Endothelial cell of umbilical vein (primary cell): Measurements from ENCODE around the gene INPP4B. TPM values are rescaled to one million over a fixed set of nuclear protein-coding genes. Genes with fewer than 3 reads are reported as not detected.

Experiments used
- BruUV-seq: library from RNA; stranded (reverse); fragments of 400-500 nt; replicated peaks from 2 replicates; lab custom pipeline; 2021; lab: Mats Ljungman, UMichigan
- CTCF ChIA-PET: fragments of 300-600, 350-600 bp; sonication (Branson Sonifier 250); formaldehyde crosslinking; loops from one replicate; lab custom pipeline; 2021; ENCODE audit warnings: antibody characterized with exemption, inconsistent platforms; lab: Charles Lee
- POLR2A ChIA-PET: fragments of 300-600, 350-600 bp; sonication (Branson Sonifier 250); formaldehyde crosslinking; loops from one replicate; lab custom pipeline; 2021; ENCODE audit warnings: antibody characterized with exemption, inconsistent platforms; lab: Charles Lee
- DNase-seq: peaks from one replicate; pipeline ENCODE4 v3.0.0-alpha.2; 2011; ENCODE audit warnings: low read depth, low spot score
- FAIRE-seq: peaks from 2 replicates; lab custom pipeline; 2011; peaks lifted over from hg19 to GRCh38; lab: Jason Lieb, UNC
- H2AFZ ChIP-seq: 2 replicates; pipeline ENCODE4 v1.6.0; 2012; ENCODE audit warnings: low read depth, low read length, control low read depth, inconsistent platforms
- H3K27ac ChIP-seq: 2 replicates; pipeline ENCODE4 v1.5.1; 2011; ENCODE audit warnings: low read depth, mild to moderate bottlenecking, control low read depth, low read length, moderate library complexity; ENCODE audit not compliant: insufficient read depth
- H3K27me3 ChIP-seq, 2 experiments: 2 replicates each; pipeline versions ENCODE4 v1.6.0 to v1.6.1; 2011; ENCODE audit warnings: low read length in 2 of 2, mixed read lengths in 1 of 2; ENCODE audit not compliant: control insufficient read depth in 2 of 2, insufficient read depth in 2 of 2
- H3K36me3 ChIP-seq, 2 experiments: 2 replicates in 1 of 2; 3 replicates in 1 of 2; pipeline ENCODE4 v1.5.1; 2011; ENCODE audit warnings: low read length in 2 of 2, mild to moderate bottlenecking in 1 of 2, moderate library complexity in 1 of 2; ENCODE audit not compliant: control insufficient read depth in 2 of 2, insufficient read depth in 2 of 2; ENCODE audit errors: extremely low read depth in 1 of 2
- H3K4me1 ChIP-seq: 3 replicates; pipeline ENCODE4 v1.5.1; 2011; ENCODE audit warnings: mild to moderate bottlenecking, low read length; ENCODE audit not compliant: control insufficient read depth, insufficient read depth; ENCODE audit errors: extremely low read depth
- H3K4me2 ChIP-seq: 2 replicates; pipeline ENCODE4 v1.6.1; 2011; ENCODE audit warnings: low read length, control low read depth, mixed read lengths; ENCODE audit not compliant: insufficient read depth
- H3K4me3 ChIP-seq, 3 experiments: fragments of 200-600 bp in 1 of 3; sonication (generic), shearing (Covaris generic) in 1 of 3; replicated peaks in 1 of 3; 2 replicates each; pipeline ENCODE4 v1.5.1; 2011 to 2016; ENCODE audit warnings: control low read depth in 3 of 3, low read length in 3 of 3, mild to moderate bottlenecking in 2 of 3, inconsistent platforms in 1 of 3, low read depth in 1 of 3, moderate library complexity in 1 of 3; ENCODE audit not compliant: insufficient read depth in 1 of 3
- H3K79me2 ChIP-seq: 2 replicates; pipeline ENCODE4 v1.6.0; 2012; ENCODE audit warnings: low read length, inconsistent platforms; ENCODE audit not compliant: control insufficient read depth, insufficient read depth
- H3K9ac ChIP-seq: replicated peaks from 2 replicates; pipeline ENCODE3; 2011; ENCODE audit warnings: low read length, control low read depth; ENCODE audit not compliant: insufficient read depth; ENCODE audit errors: extremely low read depth
- H3K9me1 ChIP-seq: replicated peaks from 3 replicates; pipeline ENCODE4 v1.6.0; 2011; ENCODE audit warnings: mild to moderate bottlenecking, low read length; ENCODE audit not compliant: control insufficient read depth, insufficient read depth; ENCODE audit errors: extremely low read depth
- H3K9me3 ChIP-seq: replicated peaks from 2 replicates; pipeline ENCODE4 v1.5.1; 2012; ENCODE audit warnings: low read length, inconsistent platforms; ENCODE audit not compliant: control insufficient read depth, insufficient read depth
- H4K20me1 ChIP-seq: replicated peaks from 2 replicates; pipeline ENCODE3; 2011; ENCODE audit warnings: mild to moderate bottlenecking, low read length; ENCODE audit not compliant: control insufficient read depth, insufficient read depth; ENCODE audit errors: extremely low read depth
- CTCF ChIP-seq, 2 donors: IDR thresholded peaks; 1 replicate in 1 of 2; 2 replicates in 1 of 2; pipeline ENCODE4 v1.5.1; 2011; ENCODE audit warnings: low read length in 2 of 2, mild to moderate bottlenecking in 2 of 2, moderate library complexity in 2 of 2, control low read depth in 1 of 2, inconsistent platforms in 1 of 2, low read depth in 1 of 2; ENCODE audit not compliant: insufficient read depth in 1 of 2; ENCODE audit errors: extremely low read depth in 1 of 2
- EZH2 ChIP-seq: IDR thresholded peaks from 2 replicates; pipeline ENCODE4 v1.6.1; 2012; ENCODE audit warnings: borderline replicate concordance, low read depth, mild to moderate bottlenecking, moderate library complexity, low read length, inconsistent platforms; ENCODE audit not compliant: severe bottlenecking
- FOS ChIP-seq: IDR thresholded peaks from 2 replicates; pipeline ENCODE4 v1.6.1; 2011; ENCODE audit warnings: mild to moderate bottlenecking, low read length, moderate library complexity, borderline replicate concordance; ENCODE audit not compliant: insufficient read depth
- GATA2 ChIP-seq: IDR thresholded peaks from 2 replicates; pipeline ENCODE4 v1.7.0; 2011; ENCODE audit warnings: low read depth, mild to moderate bottlenecking, moderate library complexity, mixed read lengths, low read length; ENCODE audit not compliant: insufficient read length, insufficient read depth
- JUN ChIP-seq: IDR thresholded peaks from 2 replicates; pipeline ENCODE4 v1.6.1; 2011; ENCODE audit warnings: borderline replicate concordance, low read depth; ENCODE audit not compliant: insufficient read length, insufficient read depth
- MYC ChIP-seq: IDR thresholded peaks from one replicate; pipeline ENCODE4 v1.6.1; 2011; ENCODE audit warnings: mild to moderate bottlenecking, low read depth, low read length
- POLR2A ChIP-seq: IDR thresholded peaks from 2 replicates; pipeline ENCODE4 v1.6.1; 2012; ENCODE audit warnings: low read depth, mild to moderate bottlenecking, control low read depth, low read length
- POLR2AphosphoS5 ChIP-seq: IDR thresholded peaks from 2 replicates; pipeline ENCODE4 v1.6.1; 2012; ENCODE audit warnings: low read depth, mild to moderate bottlenecking, control low read depth, low read length, moderate library complexity; ENCODE audit not compliant: insufficient read depth
- dilution Hi-C: fragments of 300-500 bp; cut with MboI; formaldehyde crosslinking; loops from one replicate; pipeline ENCODE4 v1.15.0; 2019; ENCODE audit warnings: low sequenced_read_pairs; ENCODE audit not compliant: extremely low pct_ligation_motif_present
- intact Hi-C: fragments of 100-400 bp; cut with micrococcal nuclease; formaldehyde crosslinking; loops from one replicate; pipeline ENCODE4 v1.10.0; 2022
- polyA plus RNA-seq, 4 experiments: library from polyadenylated mRNA; depleted of rRNA in 3 of 4; stranded (reverse) in 3 of 4; unstranded in 1 of 4; fragments of >200 nt; gene quantifications; 2 replicates each; pipeline versions ENCODE4 v1.2.1 to v1.2.3, GENCODE V29; 2011 to 2012; ENCODE audit warnings: missing spikeins in 1 of 4
- total RNA-seq: library from RNA; stranded (reverse); gene quantifications from 2 replicates; pipeline ENCODE4 v1.2.3, GENCODE V29; 2021
- TF ChIP-seq, protein P1 (sequence below): IDR thresholded peaks from 2 replicates; pipeline ENCODE4 v1.6.1; 2011; ENCODE audit not compliant: insufficient read depth, insufficient read length

Gene INPP4B
- total and polyA plus RNA-seq, 2 donors (not counting 3 experiments of a cell fraction or from before 2014, with no cell fraction given): 0.41 to 3.1 TPM

- FAIRE-seq: no peak
- intact Hi-C loops: no loop called here
Observed at GRCh38 chr4:142663828-142664227, 182.3 kb downstream of the INPP4B start.

More at GRCh38 chr4:142663828-142664227, 182.3 kb downstream of the INPP4B start:
- H3K9me1 ChIP-seq: no peaks in the 10 kb centered on the region
- no peak for DNase-seq
- BruUV-seq: no TSS peak
- no peak for TF ChIP-seq EZH2
- TF ChIP-seq POLR2AphosphoS5: no peak
- no peak for TF ChIP-seq FOS
- TF ChIP-seq CTCF (IDR thresholded peaks at IDR 0.05; ENCODE audit: extremely low read depth in 1 of 2, insufficient read depth in 1 of 2, low read depth in 1 of 2, low read length in 2 of 2): no peak
- no peak for TF ChIP-seq GATA2
- TF ChIP-seq, protein P1, sequence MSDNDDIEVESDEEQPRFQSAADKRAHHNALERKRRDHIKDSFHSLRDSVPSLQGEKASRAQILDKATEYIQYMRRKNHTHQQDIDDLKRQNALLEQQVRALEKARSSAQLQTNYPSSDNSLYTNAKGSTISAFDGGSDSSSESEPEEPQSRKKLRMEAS: no peak
- no peak for TF ChIP-seq POLR2A
- no peak for TF ChIP-seq MYC
- no peak for TF ChIP-seq JUN
- H3K36me3 ChIP-seq: no peaks in the 10 kb centered on the region
- no peak overlapping the region for H2AFZ ChIP-seq
- H3K79me2 ChIP-seq: no peaks in the 10 kb centered on the region
- no peak overlapping the region for H3K4me2 ChIP-seq
- no peaks in the 10 kb centered on the region for H3K4me1 ChIP-seq
- dilution Hi-C loops: no loop called here
- no peaks in the 10 kb centered on the region for H3K9me3 ChIP-seq
- ChIA-PET CTCF (no interaction called here), POLR2A (no interaction called here)
- H3K9ac ChIP-seq: no peak overlapping the region
- no peak overlapping the region for H3K4me3 ChIP-seq
- no peaks in the 10 kb centered on the region for H4K20me1 ChIP-seq
- no peak overlapping the region for H3K27ac ChIP-seq
- no peaks in the 10 kb centered on the region for H3K27me3 ChIP-seq
